Neural crest cell (in vitro differentiated cells): ENCODE results near the gene GRIP2. TPM values are rescaled to one million over a fixed set of nuclear protein-coding genes. Genes with fewer than 3 reads are reported as not detected.

ENCODE experiments used
- DNase-seq: peaks from one replicate; pipeline ENCODE4 v3.0.0; 2021; ENCODE audit warnings: low read depth, mixed read lengths, low spot score
- H3K27ac Mint-ChIP-seq: one replicate; pipeline ENCODE4 v1.8.0; 2021; ENCODE audit warnings: mild to moderate bottlenecking, mixed read lengths; ENCODE audit not compliant: unreplicated experiment
- H3K27me3 Mint-ChIP-seq: 2 replicates; pipeline ENCODE4 v1.8.0; 2021; ENCODE audit warnings: low read depth, mild to moderate bottlenecking, mixed read lengths
- H3K36me3 Mint-ChIP-seq: 2 replicates; pipeline ENCODE4 v1.8.0; 2021; ENCODE audit warnings: low read depth, mild to moderate bottlenecking, mixed read lengths
- H3K4me1 Mint-ChIP-seq: 2 replicates; pipeline ENCODE4 v1.8.0; 2021; ENCODE audit warnings: mixed read lengths
- H3K4me3 Mint-ChIP-seq: one replicate; pipeline ENCODE4 v1.8.0; 2021; ENCODE audit warnings: mild to moderate bottlenecking, mixed read lengths
- H3K9me3 Mint-ChIP-seq: 2 replicates; pipeline ENCODE4 v1.8.0; 2021; ENCODE audit warnings: mixed read lengths
- total RNA-seq: library from RNA; stranded (reverse); gene quantifications from 2 replicates; pipeline ENCODE4 v1.2.1, GENCODE V29; 2021
- TF ChIP-seq, protein P1 (sequence below): fragments of 200-600 bp; sonication (generic); conservative IDR thresholded peaks from 2 replicates; pipeline ENCODE4 v1.5.0; 2021; ENCODE audit warnings: antibody characterized with exemption, mild to moderate bottlenecking

The GRIP2 gene
- total RNA-seq, 1 donor from 2014 or later, result 3.2 TPM

DNA sequence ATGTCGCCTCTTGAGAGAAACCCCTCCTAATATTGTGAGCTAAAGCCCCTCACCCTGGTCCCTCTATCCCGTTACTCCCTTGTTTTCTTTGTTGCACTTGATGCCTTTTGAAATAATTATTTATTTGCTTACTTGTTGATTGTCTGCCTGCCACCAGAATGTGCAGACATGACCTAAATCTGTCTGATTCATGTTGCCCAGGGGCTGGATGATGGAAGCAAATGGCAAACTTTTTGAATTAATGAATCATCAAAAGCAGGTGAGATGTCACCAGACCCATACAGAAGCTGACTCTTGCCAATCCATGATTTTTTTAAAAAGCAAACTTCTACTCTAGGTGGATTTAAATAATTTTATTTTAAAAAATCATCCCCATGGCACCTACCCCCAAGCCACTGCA is 49.3 kb downstream of the GRIP2 start:
- Mint-ChIP-seq H3K27ac (no peak overlapping the region), H3K4me3 (no peak overlapping the region), H3K9me3 (no peaks in the 10 kb centered on the region), H3K4me1 (no peaks in the 10 kb centered on the region), H3K36me3 (no peaks in the 10 kb centered on the region), H3K27me3 (no peaks in the 10 kb centered on the region)
- TF ChIP-seq, protein P1, sequence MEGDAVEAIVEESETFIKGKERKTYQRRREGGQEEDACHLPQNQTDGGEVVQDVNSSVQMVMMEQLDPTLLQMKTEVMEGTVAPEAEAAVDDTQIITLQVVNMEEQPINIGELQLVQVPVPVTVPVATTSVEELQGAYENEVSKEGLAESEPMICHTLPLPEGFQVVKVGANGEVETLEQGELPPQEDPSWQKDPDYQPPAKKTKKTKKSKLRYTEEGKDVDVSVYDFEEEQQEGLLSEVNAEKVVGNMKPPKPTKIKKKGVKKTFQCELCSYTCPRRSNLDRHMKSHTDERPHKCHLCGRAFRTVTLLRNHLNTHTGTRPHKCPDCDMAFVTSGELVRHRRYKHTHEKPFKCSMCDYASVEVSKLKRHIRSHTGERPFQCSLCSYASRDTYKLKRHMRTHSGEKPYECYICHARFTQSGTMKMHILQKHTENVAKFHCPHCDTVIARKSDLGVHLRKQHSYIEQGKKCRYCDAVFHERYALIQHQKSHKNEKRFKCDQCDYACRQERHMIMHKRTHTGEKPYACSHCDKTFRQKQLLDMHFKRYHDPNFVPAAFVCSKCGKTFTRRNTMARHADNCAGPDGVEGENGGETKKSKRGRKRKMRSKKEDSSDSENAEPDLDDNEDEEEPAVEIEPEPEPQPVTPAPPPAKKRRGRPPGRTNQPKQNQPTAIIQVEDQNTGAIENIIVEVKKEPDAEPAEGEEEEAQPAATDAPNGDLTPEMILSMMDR, result no peak
- no peak for DNase-seq

DNA sequence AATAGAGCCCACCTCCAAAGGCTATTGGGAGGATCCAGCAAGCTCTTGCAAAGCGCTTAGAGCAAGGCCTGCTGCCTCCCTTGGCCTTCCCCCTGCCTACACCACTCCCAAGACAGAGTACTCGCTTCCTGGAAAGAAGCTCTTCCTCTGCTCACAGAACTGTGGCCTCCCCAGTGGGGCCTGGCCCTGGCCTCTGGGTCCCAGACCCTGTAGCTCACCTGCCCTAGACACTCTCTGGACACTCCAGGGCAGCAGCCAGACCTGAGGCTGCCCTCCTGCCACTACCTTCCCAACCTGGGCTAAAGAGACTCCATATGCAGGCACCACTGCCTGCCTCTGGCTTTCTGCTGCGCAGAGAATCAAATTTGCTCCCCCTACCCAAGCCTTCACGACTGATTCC is 49.9 kb downstream of the GRIP2 start:
- Mint-ChIP-seq H3K27ac (no peak overlapping the region), H3K4me3 (no peak overlapping the region), H3K9me3 (no peaks in the 10 kb centered on the region), H3K36me3 (no peaks in the 10 kb centered on the region), H3K4me1 (no peaks in the 10 kb centered on the region), H3K27me3 (no peaks in the 10 kb centered on the region)
- DNase-seq, result no peak
- TF ChIP-seq, protein P1, result no peak

DNA sequence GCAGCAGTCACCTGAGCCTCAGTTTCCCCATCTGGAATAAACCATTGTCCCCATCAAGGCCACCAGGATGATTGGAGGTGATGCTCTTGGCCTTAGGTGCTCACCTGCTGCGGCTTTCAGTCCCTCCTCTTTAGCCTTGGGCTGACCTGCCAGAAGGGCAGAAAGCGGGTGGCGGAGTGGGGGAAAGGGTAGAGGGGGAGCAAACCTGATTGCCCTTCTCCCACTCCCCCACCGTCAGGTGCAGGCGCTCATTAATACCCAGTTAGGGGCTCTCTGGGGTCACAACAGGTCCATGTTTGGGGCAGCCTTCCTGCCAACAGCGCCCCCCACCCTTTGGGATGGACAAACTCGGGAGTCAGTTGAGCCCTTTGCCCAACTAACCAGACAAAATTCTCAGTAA is 50.5 kb downstream of the GRIP2 start:
- DNase-seq, result no peak
- Mint-ChIP-seq H3K4me1 (no peaks in the 10 kb centered on the region), H3K9me3 (no peaks in the 10 kb centered on the region), H3K36me3 (no peaks in the 10 kb centered on the region), H3K27me3 (no peaks in the 10 kb centered on the region), H3K27ac (no peak overlapping the region), H3K4me3 (no peak overlapping the region)
- TF ChIP-seq, protein P1, result no peak

DNA sequence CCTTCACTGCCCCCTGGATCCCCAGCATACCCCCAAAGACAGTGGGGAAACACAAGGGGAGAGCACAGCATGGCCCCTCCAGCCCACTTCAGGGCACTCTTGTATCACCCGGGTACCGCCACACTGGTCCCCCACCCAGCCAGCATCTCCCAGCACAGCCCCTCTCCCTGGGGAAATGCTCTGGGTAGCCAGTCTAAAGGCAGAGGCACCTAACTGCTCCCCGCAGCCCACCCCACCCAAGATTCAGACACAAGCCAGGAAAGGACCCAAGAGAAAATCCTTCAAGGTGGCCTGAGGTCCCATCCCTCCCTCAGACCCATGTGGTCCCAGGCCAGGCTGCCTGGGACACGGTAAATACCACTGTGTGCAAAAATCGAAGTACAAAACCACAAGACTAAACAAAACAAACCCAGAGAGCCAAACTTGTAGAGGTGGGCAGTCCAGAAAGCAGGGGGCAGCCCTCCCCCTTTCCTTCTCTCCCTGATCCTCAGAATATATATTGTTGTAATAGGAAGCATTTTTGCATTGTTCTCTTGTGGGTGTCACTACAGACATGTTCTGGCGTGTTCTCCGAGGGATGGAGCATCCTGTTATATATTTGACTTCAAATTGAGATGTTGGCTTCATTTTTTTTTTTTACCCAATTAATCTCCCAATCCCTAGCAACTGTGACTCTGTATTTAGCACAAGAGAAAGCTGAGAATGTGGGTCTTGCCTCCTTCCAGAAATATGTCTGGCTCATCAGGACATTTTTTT is 51.7 kb downstream of the GRIP2 start:
- H3K9me3 Mint-ChIP-seq, result no peaks in the 10 kb centered on the region
- H3K4me1 Mint-ChIP-seq, result no peaks in the 10 kb centered on the region
- no peaks in the 10 kb centered on the region for H3K36me3 Mint-ChIP-seq
- TF ChIP-seq, protein P1, result no peak
- H3K27ac Mint-ChIP-seq, result peak overlapping the region; percentile 95
- DNase-seq, result no peak
- no peak overlapping the region for H3K4me3 Mint-ChIP-seq
- no peaks in the 10 kb centered on the region for H3K27me3 Mint-ChIP-seq

DNA sequence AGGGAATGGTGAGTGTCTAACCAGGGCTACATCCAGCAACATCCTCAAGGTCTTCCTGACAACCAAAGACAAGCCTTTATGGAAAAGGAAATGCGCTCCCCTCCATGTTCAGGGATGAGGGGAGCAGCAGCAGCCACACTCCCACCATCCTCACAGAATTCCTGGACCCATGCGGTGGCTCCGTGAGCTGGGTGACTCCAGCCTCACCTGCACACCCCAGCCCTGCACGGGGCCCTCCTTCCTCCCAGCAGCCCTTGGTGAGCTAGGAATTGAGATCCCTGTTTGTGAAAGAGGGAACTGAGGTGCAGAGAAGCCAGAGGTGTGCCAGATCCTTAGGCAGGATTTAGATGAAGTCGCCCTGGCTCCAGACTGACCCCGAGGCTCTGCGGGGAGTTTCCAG is 52.3 kb downstream of the GRIP2 start:
- DNase-seq, result no peak
- TF ChIP-seq, protein P1, result no peak
- H3K27me3 Mint-ChIP-seq, result no peaks in the 10 kb centered on the region
- H3K36me3 Mint-ChIP-seq, result no peaks in the 10 kb centered on the region
- no peaks in the 10 kb centered on the region for H3K4me1 Mint-ChIP-seq
- H3K4me3 Mint-ChIP-seq, result no peak overlapping the region
- no peaks in the 10 kb centered on the region for H3K9me3 Mint-ChIP-seq
- peak overlapping the region; percentile 12 for H3K27ac Mint-ChIP-seq
